Uterus (tissue), 4 donors: Measurements from ENCODE around the gene RAB29. TPM values are rescaled to one million over a fixed set of nuclear protein-coding genes. Genes with fewer than 3 reads are reported as not detected.

Source experiments
- DNase-seq, 2 donors: peaks; one replicate each; pipeline ENCODE4 v3.0.0-alpha.2; 2019 to 2020
- H3K27ac ChIP-seq, 2 donors: fragments of 200-600 bp; sonication (generic); 1 replicate in 1 of 2; 2 replicates in 1 of 2; pipeline ENCODE4 v1.5.1; 2016 to 2018
- H3K27me3 ChIP-seq, 2 donors: fragments of 200-600 bp; sonication (generic); one replicate each; pipeline ENCODE4 v1.5.1; 2018 to 2019; ENCODE audit warnings: control low read depth in 1 of 2
- H3K36me3 ChIP-seq, 2 donors: fragments of 200-600 bp; sonication (generic); one replicate each; pipeline ENCODE4 v1.5.1; 2019; ENCODE audit warnings: control low read depth in 1 of 2
- H3K4me1 ChIP-seq, 2 donors: fragments of 200-600 bp; sonication (generic); one replicate each; pipeline ENCODE4 v1.5.1; 2018 to 2019; ENCODE audit warnings: control low read depth in 1 of 2
- H3K4me3 ChIP-seq, 2 donors: fragments of 200-600 bp; sonication (generic); 1 replicate in 1 of 2; 2 replicates in 1 of 2; pipeline ENCODE4 v1.5.1; 2018 to 2019; ENCODE audit warnings: mild to moderate bottlenecking in 1 of 2
- H3K9me3 ChIP-seq, 2 donors: fragments of 200-600 bp; sonication (generic); one replicate each; pipeline ENCODE4 v1.5.1; 2019; ENCODE audit warnings: control low read depth in 1 of 2
- CTCF ChIP-seq, 4 experiments: fragments of 200-600 bp in 2 of 4; fragments of 450-650 bp in 2 of 4; sonication (generic) in 2 of 4; IDR thresholded peaks; one replicate each; pipeline ENCODE4 v1.5.1; 2016 to 2019; ENCODE audit warnings: antibody characterized with exemption in 4 of 4, mild to moderate bottlenecking in 2 of 4, moderate library complexity in 1 of 4
- POLR2A ChIP-seq, 2 donors: fragments of 450-650 bp; IDR thresholded peaks; one replicate each; pipeline ENCODE4 v1.6.1; 2016; ENCODE audit warnings: antibody characterized with exemption in 2 of 2, mild to moderate bottlenecking in 1 of 2, moderate library complexity in 1 of 2
- intact Hi-C: fragments of 100-400 bp; cut with DNase I; formaldehyde crosslinking; loops from one replicate; pipeline ENCODE4 v1.15.1; 2023; ENCODE audit warnings: low total_unique reads
- total RNA-seq, 4 donors: library from RNA; depleted of rRNA in 3 of 4; stranded (reverse); fragments of >200 nt in 3 of 4; gene quantifications; one replicate each; pipeline versions ENCODE4 v1.1.0 to v1.2.4, GENCODE V29; 2014 to 2023
- donor health status: DM: yes; HTN: yes; CAD: no.

RAB29 gene
- total RNA-seq, 4 donors from 2014 or later = 6.8 to 27.9 (median 12.1) TPM

GRCh38 chr1:205756552-205756951 is 18.7 kb downstream of the RAB29 start:
- TF ChIP-seq POLR2A (IDR thresholded peaks at IDR 0.05) (no peak), CTCF (IDR thresholded peaks at IDR 0.05) (no peak)
- Histone ChIP-seq H3K9me3 (no peaks in the 10 kb centered on the region), H3K36me3 (no peaks in the 10 kb centered on the region), H3K4me1 (no peaks in the 10 kb centered on the region), H3K27ac (no peak overlapping the region), H3K4me3 (no peak overlapping the region), H3K27me3 (no peaks in the 10 kb centered on the region)
- intact Hi-C loops = no loop called here
- DNase-seq = no peak

- intact Hi-C loops = no loop called here
- no peaks in the 10 kb centered on the region for H3K27me3 ChIP-seq
- no peak for DNase-seq
- H3K27ac ChIP-seq = no peak overlapping the region
- no peaks in the 10 kb centered on the region for H3K9me3 ChIP-seq
- no peaks in the 10 kb centered on the region for H3K36me3 ChIP-seq
- TF ChIP-seq CTCF (IDR thresholded peaks at IDR 0.05) (no peak), POLR2A (IDR thresholded peaks at IDR 0.05) (no peak)
- H3K4me3 ChIP-seq = no peak overlapping the region
- no peaks in the 10 kb centered on the region for H3K4me1 ChIP-seq
Observed at GRCh38 chr1:205754857-205755256, 20.4 kb downstream of the RAB29 start.

- H3K4me1 ChIP-seq = peaks cover 0 to 7% of the 10 kb centered on the region in 2 donors
- TF ChIP-seq POLR2A (IDR thresholded peaks at IDR 0.05) = no peak
- no peak for TF ChIP-seq CTCF (IDR thresholded peaks at IDR 0.05)
- H3K9me3 ChIP-seq = no peaks in the 10 kb centered on the region
- no peaks in the 10 kb centered on the region for H3K27me3 ChIP-seq
- no peak overlapping the region for H3K4me3 ChIP-seq
- H3K27ac ChIP-seq = no peak overlapping the region
- DNase-seq = no peak
- H3K36me3 ChIP-seq = no peaks in the 10 kb centered on the region
- intact Hi-C loops = no loop called here
Observed at GRCh38 chr1:205751036-205751651, 24.1 kb downstream of the RAB29 start.

- TF ChIP-seq POLR2A (IDR thresholded peaks at IDR 0.05) (peak in 1 of 2 donors; percentile 77), CTCF (IDR thresholded peaks at IDR 0.05) (peak; percentile 33 to 54 (median 44))
- H3K4me3 ChIP-seq = peak within 1 kb of the TSS; percentile 93 to 99
- H3K27me3 ChIP-seq = no peaks in the 10 kb centered on the region
- peak within 1 kb of the TSS; percentile 100 for H3K27ac ChIP-seq
- H3K36me3 ChIP-seq = no peaks in the 10 kb centered on the region
- intact Hi-C loops = no loop called here
- H3K9me3 ChIP-seq = no peaks in the 10 kb centered on the region
- peak; percentile 98 to 99 for DNase-seq
- peaks cover 6 to 7% of the 10 kb centered on the region in 2 donors for H3K4me1 ChIP-seq
Observed at GRCh38 chr1:205750138-205751035, 24.9 kb downstream of the RAB29 start, which contains the start of gene NUCKS1. Gene NUCKS1, minus strand, starts transcription at chr1:205750182. Its CDS starts 209 bp downstream, at chr1:205749973.
